ENCODE data around the gene IRAK1. TPM values are rescaled to one million over a fixed set of nuclear protein-coding genes. Genes with fewer than 3 reads are reported as not detected.

Gene IRAK1
- total and polyA plus RNA-seq, 2 of the 8 experiments (the other 6 are each of a cell fraction or from before 2014, with no cell fraction given): 26.6 to 41.7 TPM

DNA sequence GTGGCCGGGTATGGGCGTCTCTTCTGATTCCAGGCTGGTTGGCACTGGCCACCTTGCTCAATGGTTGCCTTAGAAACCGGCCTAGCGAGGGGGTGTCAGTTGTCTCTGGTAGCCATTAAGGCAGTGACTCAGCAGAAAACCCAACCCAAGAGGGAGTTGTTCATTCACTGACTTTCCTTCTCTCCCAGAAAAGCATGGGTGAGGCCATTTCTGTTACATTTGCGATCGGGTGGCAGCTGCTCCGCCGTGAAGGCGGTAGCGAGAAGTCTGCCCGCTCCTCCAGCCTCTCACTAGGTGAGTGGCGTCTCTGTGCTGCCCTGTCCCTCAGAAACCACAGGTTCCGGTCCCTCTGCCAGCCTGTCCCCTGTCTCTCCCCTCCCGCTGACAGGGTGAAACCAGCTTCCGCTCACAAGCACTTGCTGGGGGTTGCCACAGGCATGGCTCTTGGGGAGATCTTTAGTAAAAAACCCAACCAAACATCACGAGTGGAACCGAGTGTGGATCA lies 17.4 kb downstream of the IRAK1 start:
- Histone ChIP-seq H3K36me3 (ENCODE audit: control insufficient read depth in 2 of 4, insufficient read depth in 4 of 4, low read length in 3 of 4) (no peaks in the 10 kb centered on the region), H2BK15ac (ENCODE audit: low read length) (no peak overlapping the region), H4K20me1 (replicated peaks in 1 of 2; ENCODE audit: control insufficient read depth in 1 of 2, insufficient read depth in 2 of 2, low read length in 2 of 2) (no peaks in the 10 kb centered on the region), H2BK120ac (replicated peaks; ENCODE audit: low read depth, low read length) (no peak overlapping the region), H3K23me2 (ENCODE audit: low read depth, low read length) (no peaks in the 10 kb centered on the region), H3K9me3 (ENCODE audit: insufficient read depth in 2 of 2, low read depth in 1 of 2, low read length in 1 of 2) (no peaks in the 10 kb centered on the region), H2BK12ac (ENCODE audit: low read depth, low read length) (no peak overlapping the region), H3K23ac (ENCODE audit: insufficient read length) (no peak overlapping the region), H2AK5ac (ENCODE audit: low read depth, low read length) (no peak overlapping the region), H4K91ac (replicated peaks; ENCODE audit: insufficient read length, low read length) (peak overlapping the region; percentile 54), H4K8ac (ENCODE audit: extremely low read depth, insufficient read depth, low read length) (no peak overlapping the region), H4K5ac (ENCODE audit: insufficient read length, low read depth, low read length) (no peak overlapping the region), H3K27me3 (replicated peaks in 1 of 4; ENCODE audit: control insufficient read depth in 3 of 4, extremely low read depth in 1 of 4, insufficient read depth in 3 of 4, low read length in 3 of 4) (no peaks in the 10 kb centered on the region), H3K79me2 (ENCODE audit: control insufficient read depth in 1 of 2, insufficient read depth in 2 of 2, low read length in 2 of 2) (no peaks in the 10 kb centered on the region), H2BK5ac (ENCODE audit: low read depth, low read length) (peak overlapping the region; percentile 75; the same call in 1 of the 2 replicates), H3K4ac (replicated peaks; ENCODE audit: insufficient read length, low read depth, low read length) (no peak overlapping the region), H3K4me3 (ENCODE audit: extremely low read depth in 1 of 4, insufficient read depth in 2 of 4, low read depth in 3 of 4, low read length in 4 of 4) (no peak overlapping the region), H3K4me1 (replicated peaks in 1 of 4; ENCODE audit: control insufficient read depth in 3 of 4, insufficient read depth in 4 of 4, low read length in 3 of 4) (peaks cover 0 to 8% (median 0%) of the 10 kb centered on the region in 4 experiments; a peak in 2 of 7 replicates), H3K4me2 (ENCODE audit: insufficient read depth in 1 of 2, low read depth in 2 of 2, low read length in 2 of 2) (no peak overlapping the region), H3K9ac (replicated peaks in 1 of 4; ENCODE audit: extremely low read depth in 1 of 4, low read depth in 3 of 4, low read length in 3 of 4) (0 out of 7 replicates have a peak overlapping the region, but pooled peaks of 1 of the 4 experiments have one; percentile 1), H3K14ac (ENCODE audit: insufficient read length) (no peak overlapping the region), H3K56ac (replicated peaks; ENCODE audit: insufficient read length, low read depth, low read length) (no peak overlapping the region), H2AFZ (ENCODE audit: low read length) (no peak overlapping the region), H3K79me1 (ENCODE audit: low read depth, low read length) (no peaks in the 10 kb centered on the region), H3K18ac (ENCODE audit: extremely low read depth, low read length) (peak overlapping the region; percentile 38), H2BK20ac (ENCODE audit: low read length) (no peak overlapping the region), H3K27ac (ENCODE audit: low read depth, low read length) (no peak overlapping the region; the same call in 1 of the 2 replicates)
- no peak for FAIRE-seq
- ChIA-PET CTCF (ENCODE audit: partially characterized antibody) (interaction anchor here (2.0 kb wide), 1 partner anchor 12 kb away, joined by 10 read pairs; no protein-coding TSS in a partner anchor), POLR2A (ENCODE audit: partially characterized antibody) (interaction anchor here (1.3 to 2.1 kb wide), 4 partner anchors 9 to 43 kb away, joined by 3 to 6 read pairs (median 5); partner anchors contain the start of gene HCFC1)
- DNase-seq (ENCODE audit: low read depth in 1 of 2, low spot score in 2 of 2): no peak
- 82% methylated on average over 7 of the region's 17 CpGs; no CpG with 5 or more reads in 1 of the 2 experiments for WGBS, 2 experiments (ENCODE audit: extremely low coverage in 1 of 2, insufficient coverage in 1 of 2, insufficient read length in 1 of 2, insufficient replicate concordance in 2 of 2, low coverage in 1 of 2, low lambda C conversion rate in 2 of 2, missing lambda C conversion rate in 1 of 2)
- TF ChIP-seq MAFK (IDR thresholded peaks at IDR 0.05; ENCODE audit: low read depth, low read length) (peak; percentile 72; the same call in 1 of the 2 replicates), SUZ12 (IDR thresholded peaks at IDR 0.05; ENCODE audit: low read length) (no peak), BACH1 (IDR thresholded peaks at IDR 0.05; ENCODE audit: low read length) (peak; percentile 68; the same call in 1 of the 2 replicates), CEBPB (IDR thresholded peaks at IDR 0.05; ENCODE audit: low read depth, low read length) (no peak), YY1 (IDR thresholded peaks at IDR 0.05; ENCODE audit: low read depth, low read length) (0 out of 2 replicates have a peak, but pooled peaks have one; percentile 26)
